ENCODE data around the gene PARM1. TPM values are rescaled to one million over a fixed set of nuclear protein-coding genes. Genes with fewer than 3 reads are reported as not detected.
A peak's percentile ranks its signal among the peaks of the same experiment; 100 is the strongest.

The PARM1 gene
- polyA plus RNA-seq, 3 donors = 0.06 to 0.54 (median 0.27) TPM

GRCh38 chr4:74934888-74935287, 2.0 kb downstream of the PARM1 start:
- Mint-ChIP-seq H3K27me3 (ENCODE audit: low read depth in 3 of 3) (peaks cover 58 to 83% (median 66%) of the 10 kb centered on the region in 3 donors), H3K27ac (no peak overlapping the region)

GRCh38 chr4:74941123-74941522, 8.2 kb downstream of the PARM1 start:
- Histone ChIP-seq H3K27ac (ENCODE audit: low read depth in 1 of 2, low read length in 2 of 2) (no peak overlapping the region), H3K79me2 (ENCODE audit: insufficient read depth, low read length) (no peaks in the 10 kb centered on the region), H3K9ac (ENCODE audit: insufficient read depth, low read length, poor library complexity, severe bottlenecking) (no peak overlapping the region), H3K4me1 (ENCODE audit: control insufficient read depth in 1 of 2, insufficient read depth in 2 of 2, low read length in 2 of 2) (no peaks in the 10 kb centered on the region), H3K4me3 (replicated peaks in 1 of 3; ENCODE audit: low read depth in 2 of 3, low read length in 3 of 3) (no peak overlapping the region), H3K36me3 (replicated peaks in 1 of 2; ENCODE audit: control insufficient read depth in 1 of 2, insufficient read depth in 2 of 2, low read length in 2 of 2) (no peaks in the 10 kb centered on the region), H2AFZ (ENCODE audit: insufficient read depth, low read depth, low read length, poor library complexity, severe bottlenecking) (no peak overlapping the region), H3K9me3 (replicated peaks in 1 of 2; ENCODE audit: control insufficient read depth in 1 of 2, insufficient read depth in 1 of 2, low read length in 2 of 2) (no peaks in the 10 kb centered on the region), H3K27me3 (ENCODE audit: control insufficient read depth in 2 of 2, insufficient read depth in 2 of 2, low read length in 2 of 2) (peaks cover 19 to 33% of the 10 kb centered on the region in 2 donors), H4K20me1 (ENCODE audit: insufficient read depth, low read length) (no peaks in the 10 kb centered on the region), H3K4me2 (replicated peaks; ENCODE audit: extremely low read depth, low read length, poor library complexity, severe bottlenecking) (no peak overlapping the region)
- Mint-ChIP-seq H3K36me3 (no peaks in the 10 kb centered on the region), H3K4me3 (peak overlapping the region in 1 of 2 donors; percentile 22), H3K27ac (no peak overlapping the region), H3K9me3 (peaks cover 0 to 11% (median 1%) of the 10 kb centered on the region in 7 donors), H3K27me3 (ENCODE audit: low read depth in 3 of 3) (peaks cover 17 to 44% (median 19%) of the 10 kb centered on the region in 3 donors), H3K4me1 (no peaks in the 10 kb centered on the region)
- intact Hi-C loops (cut with micrococcal nuclease) = no loop called here
- TF ChIP-seq, protein P1, sequence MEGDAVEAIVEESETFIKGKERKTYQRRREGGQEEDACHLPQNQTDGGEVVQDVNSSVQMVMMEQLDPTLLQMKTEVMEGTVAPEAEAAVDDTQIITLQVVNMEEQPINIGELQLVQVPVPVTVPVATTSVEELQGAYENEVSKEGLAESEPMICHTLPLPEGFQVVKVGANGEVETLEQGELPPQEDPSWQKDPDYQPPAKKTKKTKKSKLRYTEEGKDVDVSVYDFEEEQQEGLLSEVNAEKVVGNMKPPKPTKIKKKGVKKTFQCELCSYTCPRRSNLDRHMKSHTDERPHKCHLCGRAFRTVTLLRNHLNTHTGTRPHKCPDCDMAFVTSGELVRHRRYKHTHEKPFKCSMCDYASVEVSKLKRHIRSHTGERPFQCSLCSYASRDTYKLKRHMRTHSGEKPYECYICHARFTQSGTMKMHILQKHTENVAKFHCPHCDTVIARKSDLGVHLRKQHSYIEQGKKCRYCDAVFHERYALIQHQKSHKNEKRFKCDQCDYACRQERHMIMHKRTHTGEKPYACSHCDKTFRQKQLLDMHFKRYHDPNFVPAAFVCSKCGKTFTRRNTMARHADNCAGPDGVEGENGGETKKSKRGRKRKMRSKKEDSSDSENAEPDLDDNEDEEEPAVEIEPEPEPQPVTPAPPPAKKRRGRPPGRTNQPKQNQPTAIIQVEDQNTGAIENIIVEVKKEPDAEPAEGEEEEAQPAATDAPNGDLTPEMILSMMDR (IDR thresholded peaks at IDR 0.05) = no peak
- 34% methylated on average over 2 of the region's 3 CpGs for WGBS (ENCODE audit: insufficient coverage)
- no peak for DNase-seq

More at GRCh38 chr4:74934888-74935287, 2.0 kb downstream of the PARM1 start:
- intact Hi-C loops (cut with micrococcal nuclease) = no loop called here
- H4K20me1 ChIP-seq (ENCODE audit: insufficient read depth, low read length) = no peaks in the 10 kb centered on the region
- Mint-ChIP-seq H3K9me3 (peaks cover 0 to 18% (median 7%) of the 10 kb centered on the region in 7 donors), H3K4me3 (peak overlapping the region in 1 of 2 donors; percentile 93), H3K4me1 (peaks cover 30% of the 10 kb centered on the region), H3K36me3 (peaks cover 0 to 3% of the 10 kb centered on the region in 2 donors)
- peaks cover 65 to 82% of the 10 kb centered on the region in 2 donors for H3K27me3 ChIP-seq (ENCODE audit: control insufficient read depth in 2 of 2, insufficient read depth in 2 of 2, low read length in 2 of 2)
- no peak overlapping the region for H2AFZ ChIP-seq (ENCODE audit: insufficient read depth, low read depth, low read length, poor library complexity, severe bottlenecking)
- no peak for DNase-seq
- no peak overlapping the region for H3K4me2 ChIP-seq (replicated peaks; ENCODE audit: extremely low read depth, low read length, poor library complexity, severe bottlenecking)
- H3K36me3 ChIP-seq (replicated peaks in 1 of 2; ENCODE audit: control insufficient read depth in 1 of 2, insufficient read depth in 2 of 2, low read length in 2 of 2) = no peaks in the 10 kb centered on the region
- WGBS (ENCODE audit: insufficient coverage) = 26% methylated on average over 7 of the region's 10 CpGs
- TF ChIP-seq, protein P1 (IDR thresholded peaks at IDR 0.05) = no peak
- H3K27ac ChIP-seq (ENCODE audit: low read depth in 1 of 2, low read length in 2 of 2) = no peak overlapping the region
- H3K79me2 ChIP-seq (ENCODE audit: insufficient read depth, low read length) = no peaks in the 10 kb centered on the region
- H3K4me3 ChIP-seq (replicated peaks in 1 of 3; ENCODE audit: low read depth in 2 of 3, low read length in 3 of 3) = no peak overlapping the region
- H3K9ac ChIP-seq (ENCODE audit: insufficient read depth, low read length, poor library complexity, severe bottlenecking) = no peak overlapping the region
- peaks cover 29 to 33% of the 10 kb centered on the region in 2 donors for H3K4me1 ChIP-seq (ENCODE audit: control insufficient read depth in 1 of 2, insufficient read depth in 2 of 2, low read length in 2 of 2)
- H3K9me3 ChIP-seq (replicated peaks in 1 of 2; ENCODE audit: control insufficient read depth in 1 of 2, insufficient read depth in 1 of 2, low read length in 2 of 2) = peaks cover 0 to 16% of the 10 kb centered on the region in 2 donors
